GM10266 (cell line): ENCODE measurements around the gene PRSS27.
"Not testable (repeated sequence)": the region's sequence is repeated elsewhere in the genome, so short reads cannot be mapped to it uniquely, and the experiment has no call there.

Source experiments
- DNase-seq: peaks from one replicate; pipeline ENCODE4 v3.0.0; 2012; ENCODE audit errors: extremely low spot score
- CTCF ChIP-seq: IDR thresholded peaks from 2 replicates; pipeline ENCODE4 v1.5.1; 2012; ENCODE audit warnings: mild to moderate bottlenecking, low read depth; ENCODE audit not compliant: control insufficient read depth, insufficient read depth; ENCODE audit errors: missing control alignments

Gene PRSS27

DNA sequence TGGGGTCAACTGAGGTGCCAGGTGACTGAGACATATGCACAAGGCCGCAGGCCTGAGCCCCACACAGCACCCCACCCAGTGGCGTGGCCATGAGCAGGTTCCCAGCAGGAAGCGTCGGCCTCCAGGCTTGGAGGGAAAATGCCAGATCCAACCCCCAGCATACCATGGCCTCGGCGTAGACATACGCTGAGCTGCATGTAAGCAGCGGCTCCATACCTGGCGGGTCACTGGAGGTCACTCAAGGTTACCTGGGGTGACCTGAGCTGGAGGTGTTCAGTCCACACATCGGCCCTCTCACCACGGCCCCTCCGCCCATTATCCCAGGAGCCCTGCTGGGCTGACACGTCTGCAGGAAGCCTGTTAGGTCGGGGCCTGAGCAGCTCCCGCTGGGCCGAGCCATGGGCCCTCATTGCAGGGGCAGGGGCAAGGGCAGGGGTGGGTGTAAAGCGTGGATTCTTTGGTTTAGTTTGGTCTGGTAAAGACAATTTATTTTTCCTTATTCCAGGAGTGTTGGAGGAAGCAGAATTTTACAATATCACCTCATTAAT lies 22.5 kb downstream of the PRSS27 start:
- no peak for DNase-seq
- no peak for TF ChIP-seq CTCF

DNA sequence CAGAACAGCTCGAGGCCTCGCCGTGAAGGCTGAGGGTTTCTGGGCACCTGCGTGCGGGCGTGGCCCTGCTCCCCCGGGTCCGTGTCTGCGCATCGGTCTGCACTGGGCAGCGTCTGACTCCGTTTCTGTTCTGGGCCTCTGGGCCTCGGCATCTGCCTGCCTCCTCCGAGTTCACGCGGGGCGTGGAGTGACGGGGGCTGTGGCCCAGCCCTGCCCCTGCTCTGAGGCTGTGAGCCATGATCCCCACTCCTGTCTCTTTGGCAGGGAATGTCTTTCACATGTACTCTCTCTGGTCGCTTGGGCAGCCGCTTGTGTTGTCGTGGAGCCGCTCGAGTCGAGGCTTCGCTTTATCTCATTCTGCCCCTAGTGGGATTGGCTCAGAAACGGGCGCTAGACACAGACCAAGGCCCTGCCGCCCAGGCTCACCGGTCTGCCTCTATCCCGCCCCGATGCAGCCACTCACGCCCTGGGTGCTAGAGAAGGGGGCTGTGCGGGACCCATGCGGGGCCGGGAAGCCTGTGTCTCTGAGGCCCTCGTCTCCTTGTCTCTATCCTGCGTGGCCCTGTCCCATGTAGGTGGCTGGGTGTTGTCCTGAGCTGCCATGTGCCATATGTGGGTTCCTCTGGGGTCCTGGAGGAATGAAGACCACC lies 23.3 kb downstream of the PRSS27 start:
- DNase-seq: not testable (repeated sequence)

DNA sequence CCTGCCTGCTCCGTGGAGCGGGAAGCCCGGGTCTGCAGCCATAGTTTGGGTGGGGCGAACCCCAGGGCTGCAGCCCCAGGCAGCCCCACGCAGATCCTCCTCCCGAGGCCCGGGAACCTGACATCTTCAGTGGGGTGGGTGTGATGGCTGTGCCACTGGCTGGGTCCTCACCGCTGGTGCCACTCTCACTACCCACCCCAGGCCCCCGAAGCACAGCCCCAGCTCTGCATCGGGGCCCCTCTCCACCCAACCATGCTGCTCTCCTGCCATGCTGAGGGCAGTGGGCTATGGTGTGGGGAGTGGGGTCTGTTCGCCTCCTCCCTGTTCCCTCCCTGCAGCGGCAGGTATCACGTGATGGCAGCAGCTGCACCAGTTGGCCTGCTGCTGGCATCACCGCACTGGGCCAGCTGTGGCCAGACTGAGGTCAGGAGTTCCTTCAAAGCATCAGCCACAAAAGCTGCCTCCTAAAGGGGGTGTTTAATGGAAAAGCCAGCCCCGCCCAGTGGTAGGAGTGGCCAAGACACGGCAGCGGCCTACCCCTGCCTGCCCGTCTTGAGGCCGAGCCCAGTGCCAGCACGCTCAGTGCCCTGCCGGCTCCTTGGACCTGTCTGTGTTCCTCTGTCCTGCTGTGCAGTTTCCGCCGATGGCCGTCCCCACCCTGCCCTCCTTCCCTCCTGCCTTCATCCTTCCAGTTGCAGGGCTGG lies 26.9 kb downstream of the PRSS27 start:
- no peak for TF ChIP-seq CTCF
- DNase-seq: no peak

DNA sequence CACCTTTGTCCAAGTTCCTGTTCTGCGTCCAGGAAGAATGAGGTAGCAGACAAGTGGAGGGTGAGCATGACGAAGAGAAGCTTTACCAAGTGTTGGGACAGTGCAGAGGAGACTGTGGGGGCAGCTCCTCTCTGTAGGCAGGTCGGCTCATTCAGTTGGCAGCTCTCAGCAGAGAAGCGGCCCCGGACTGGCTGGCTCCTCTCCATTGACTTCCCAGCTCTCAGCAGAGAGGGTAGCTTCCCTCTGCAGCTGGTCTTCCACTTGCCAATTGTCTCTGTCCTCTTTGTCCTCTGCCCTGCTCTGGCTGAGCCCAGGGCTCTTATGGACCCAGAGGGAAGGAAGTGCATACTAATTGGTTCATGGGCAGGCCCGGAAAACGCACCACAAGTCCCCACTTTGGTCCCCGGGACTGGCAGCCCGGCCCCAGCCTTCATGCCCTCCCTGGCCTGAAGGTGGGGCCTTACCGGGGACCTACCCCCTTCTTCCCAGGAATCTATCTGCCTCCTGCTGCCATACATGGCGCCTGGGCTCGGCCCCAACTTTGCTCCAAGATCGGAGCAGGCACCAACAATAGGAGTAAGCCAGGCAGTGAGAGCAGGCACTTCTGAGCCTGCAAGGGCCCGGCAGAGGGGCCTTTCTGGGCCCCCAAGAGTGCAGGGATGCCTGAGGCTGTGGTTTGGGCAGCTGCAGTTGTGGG lies 27.6 kb downstream of the PRSS27 start:
- no peak for DNase-seq
- TF ChIP-seq CTCF: no peak

GRCh38 chr16:2691491-2692248 lies 28.4 kb downstream of the PRSS27 start:
- DNase-seq: no peak
- TF ChIP-seq CTCF: no peak

DNA sequence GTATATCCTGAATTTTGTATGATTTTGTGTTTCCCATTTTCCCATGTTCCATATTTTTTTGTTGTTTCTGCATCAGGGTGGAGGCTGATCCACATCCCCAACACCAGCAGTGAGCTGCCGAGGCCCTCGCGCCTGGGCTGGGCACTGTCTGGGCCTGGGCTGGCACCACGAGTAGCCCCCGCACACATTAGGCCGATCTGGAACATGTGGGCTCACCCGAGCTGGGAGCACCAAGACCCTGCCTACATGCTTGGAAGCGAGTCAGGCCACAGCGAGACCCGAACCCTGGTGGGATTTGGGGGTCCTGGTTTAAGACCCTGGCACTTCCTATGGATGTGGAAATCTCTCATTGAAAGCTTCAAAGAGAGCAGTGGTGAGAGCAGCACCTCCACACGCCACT lies 29.2 kb downstream of the PRSS27 start:
- no peak for TF ChIP-seq CTCF
- no peak for DNase-seq
